PFSK-1 (cell line): ENCODE data around the gene TMEM30A.

Experiments
- FOXP2 ChIP-seq: optimal IDR thresholded peaks from 2 replicates; pipeline ENCODE3; 2011; ENCODE audit warnings: borderline replicate concordance, control low read depth, inconsistent platforms; ENCODE audit not compliant: insufficient read depth; ENCODE audit errors: extremely low read length, extremely low read depth
- POLR2AphosphoS5 ChIP-seq: IDR thresholded peaks from 2 replicates; pipeline ENCODE4 v1.6.1; 2012; ENCODE audit warnings: low read depth, mild to moderate bottlenecking, control low read depth, low read length, moderate library complexity
- REST ChIP-seq, 2 experiments: IDR thresholded peaks; 2 replicates each; pipeline versions ENCODE4 v1.6.1 to v1.8.0; 2011 to 2012; ENCODE audit warnings: low read depth in 2 of 2, low read length in 2 of 2, control low read depth in 1 of 2, inconsistent platforms in 1 of 2, mild to moderate bottlenecking in 1 of 2, moderate library complexity in 1 of 2; ENCODE audit not compliant: insufficient read depth in 1 of 2
- SIN3A ChIP-seq: IDR thresholded peaks from 2 replicates; pipeline ENCODE4 v1.6.1; 2012; ENCODE audit warnings: mild to moderate bottlenecking, low read length, moderate library complexity, borderline replicate concordance; ENCODE audit not compliant: insufficient read depth
- TAF1 ChIP-seq: IDR thresholded peaks from 2 replicates; pipeline ENCODE4 v1.6.1; 2012; ENCODE audit warnings: low read length, control low read depth, borderline replicate concordance; ENCODE audit not compliant: insufficient read depth

The TMEM30A gene

GRCh38 chr6:75283907-75284631 is 523 bp downstream of the TMEM30A start:
- TF ChIP-seq REST (IDR thresholded peaks at IDR 0.05; ENCODE audit: insufficient read depth in 1 of 2, low read depth in 2 of 2, low read length in 2 of 2) (0 out of 4 replicates have a peak, but pooled peaks of 1 of the 2 experiments have one; percentile 16), POLR2AphosphoS5 (no peak)

GRCh38 chr6:75282706-75283105 is 1.9 kb downstream of the TMEM30A start:
- no peak for TF ChIP-seq TAF1

- TF ChIP-seq POLR2AphosphoS5 (no peak), REST (IDR thresholded peaks at IDR 0.05; ENCODE audit: insufficient read depth in 1 of 2, low read depth in 2 of 2, low read length in 2 of 2) (no peak), FOXP2 (no peak), SIN3A (no peak), TAF1 (no peak)
These were observed 2.9 kb downstream of the TMEM30A start for GRCh38 chr6:75281653-75282052.

- TF ChIP-seq TAF1 (no peak), POLR2AphosphoS5 (no peak), FOXP2 (no peak), REST (IDR thresholded peaks at IDR 0.05; ENCODE audit: insufficient read depth in 1 of 2, low read depth in 2 of 2, low read length in 2 of 2) (no peak)
These were observed 4.3 kb downstream of the TMEM30A start for GRCh38 chr6:75280131-75280855.

GRCh38 chr6:75279418-75279817 is 5.2 kb downstream of the TMEM30A start:
- TF ChIP-seq TAF1 = no peak
- TF ChIP-seq SIN3A = no peak
- TF ChIP-seq POLR2AphosphoS5 = no peak
- TF ChIP-seq REST (IDR thresholded peaks at IDR 0.05; ENCODE audit: insufficient read depth in 1 of 2, low read depth in 2 of 2, low read length in 2 of 2) = no peak
- no peak for TF ChIP-seq FOXP2
